Lower leg skin (tissue), 4 donors: ENCODE data around the gene GPT2. TPM values are rescaled to one million over a fixed set of nuclear protein-coding genes. Genes with fewer than 3 reads are reported as not detected.
A peak's percentile ranks its signal among the peaks of the same experiment; 100 is the strongest.

Experiments used
- DNase-seq, 2 donors: peaks; one replicate each; pipeline ENCODE4 v3.0.0-alpha.2; 2019; ENCODE audit warnings: low spot score in 2 of 2
- H3K4me3 ChIP-seq: fragments of 200-600 bp; sonication (generic); 2 replicates; pipeline ENCODE4 v1.5.1; 2017; ENCODE audit warnings: mild to moderate bottlenecking, low read depth; ENCODE audit not compliant: poor library complexity, severe bottlenecking
- POLR2A ChIP-seq, 2 donors: fragments of 450-650 bp; IDR thresholded peaks; one replicate each; pipeline ENCODE4 v1.6.1; 2016 to 2017; ENCODE audit warnings: antibody characterized with exemption in 2 of 2, mild to moderate bottlenecking in 1 of 2, moderate library complexity in 1 of 2
- WGBS, 2 donors: methylation state at CpG; one replicate each; pipeline ENCODE4 v1.1.5; 2018; 5-methylcytosine and 5-hydroxymethylcytosine counted together
- intact Hi-C: fragments of 100-400 bp; cut with DNase I; formaldehyde crosslinking; loops from one replicate; pipeline ENCODE4 v1.15.0; 2023; ENCODE audit warnings: low total_unique reads
- total RNA-seq, 4 donors: library from RNA; depleted of rRNA; stranded (reverse); fragments of >200 nt; gene quantifications; one replicate each; pipeline ENCODE4 v1.1.0, GENCODE V29; 2016
- TF ChIP-seq, protein P1 (sequence below), 3 donors: fragments of 450-650 bp; IDR thresholded peaks; one replicate each; pipeline ENCODE4 v1.5.1; 2016; ENCODE audit warnings: antibody characterized with exemption in 3 of 3, mild to moderate bottlenecking in 3 of 3, moderate library complexity in 2 of 3

The GPT2 gene
- total RNA-seq, 4 donors from 2014 or later: 69.8 to 106 (median 83.1) TPM

DNA sequence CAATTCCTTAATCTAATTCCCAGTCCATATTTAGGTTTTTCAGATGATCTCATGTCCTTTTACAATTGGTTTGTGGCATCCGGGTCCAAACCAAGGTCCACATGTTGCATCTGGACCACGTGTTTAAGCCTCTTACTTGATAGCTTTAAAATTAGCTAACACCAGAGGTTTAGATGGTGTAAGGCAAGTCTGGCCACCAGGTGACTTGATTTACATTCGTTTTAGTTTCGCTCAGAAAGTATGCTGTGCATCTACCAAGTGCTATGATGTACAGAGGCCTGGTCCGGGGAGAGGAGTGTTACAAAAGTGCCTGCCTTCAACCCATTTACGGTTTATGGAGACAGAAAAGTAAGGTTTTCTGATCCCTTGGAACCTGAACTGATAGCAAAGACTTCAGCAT is 90.2 kb downstream of the GPT2 start:
- peak in 1 of 2 donors; percentile 68 for DNase-seq
- H3K4me3 ChIP-seq: no peak overlapping the region
- TF ChIP-seq, protein P1, sequence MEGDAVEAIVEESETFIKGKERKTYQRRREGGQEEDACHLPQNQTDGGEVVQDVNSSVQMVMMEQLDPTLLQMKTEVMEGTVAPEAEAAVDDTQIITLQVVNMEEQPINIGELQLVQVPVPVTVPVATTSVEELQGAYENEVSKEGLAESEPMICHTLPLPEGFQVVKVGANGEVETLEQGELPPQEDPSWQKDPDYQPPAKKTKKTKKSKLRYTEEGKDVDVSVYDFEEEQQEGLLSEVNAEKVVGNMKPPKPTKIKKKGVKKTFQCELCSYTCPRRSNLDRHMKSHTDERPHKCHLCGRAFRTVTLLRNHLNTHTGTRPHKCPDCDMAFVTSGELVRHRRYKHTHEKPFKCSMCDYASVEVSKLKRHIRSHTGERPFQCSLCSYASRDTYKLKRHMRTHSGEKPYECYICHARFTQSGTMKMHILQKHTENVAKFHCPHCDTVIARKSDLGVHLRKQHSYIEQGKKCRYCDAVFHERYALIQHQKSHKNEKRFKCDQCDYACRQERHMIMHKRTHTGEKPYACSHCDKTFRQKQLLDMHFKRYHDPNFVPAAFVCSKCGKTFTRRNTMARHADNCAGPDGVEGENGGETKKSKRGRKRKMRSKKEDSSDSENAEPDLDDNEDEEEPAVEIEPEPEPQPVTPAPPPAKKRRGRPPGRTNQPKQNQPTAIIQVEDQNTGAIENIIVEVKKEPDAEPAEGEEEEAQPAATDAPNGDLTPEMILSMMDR (IDR thresholded peaks at IDR 0.05): no peak
- TF ChIP-seq POLR2A (IDR thresholded peaks at IDR 0.05): no peak
- intact Hi-C loops: no loop called here
- WGBS, 2 donors: 67 to 68% methylated on average over 6 of the region's 6 CpGs

DNA sequence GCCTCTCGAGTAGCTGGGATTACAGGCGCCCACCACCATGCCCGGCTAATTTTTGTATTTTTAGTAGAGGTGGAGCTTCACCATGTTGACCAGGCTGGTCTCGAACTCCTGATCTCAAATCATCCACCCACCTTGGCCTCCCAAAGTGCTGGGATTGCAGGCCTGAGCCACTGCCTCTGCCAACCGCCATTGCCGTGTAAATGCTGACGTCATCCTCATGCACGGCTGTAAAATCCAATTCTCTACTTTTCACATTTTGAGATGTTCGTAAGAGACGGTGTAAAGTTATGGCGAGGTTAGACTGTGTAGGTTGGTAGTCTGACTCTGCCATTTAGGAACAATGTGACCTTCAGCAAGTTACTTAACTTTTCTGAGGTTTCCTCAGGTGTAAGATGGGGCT is 91.0 kb downstream of the GPT2 start:
- intact Hi-C loops: no loop called here
- TF ChIP-seq, protein P1 (IDR thresholded peaks at IDR 0.05): no peak
- no peak for TF ChIP-seq POLR2A (IDR thresholded peaks at IDR 0.05)
- WGBS, 2 donors: 94 to 95% methylated on average over 11 of the region's 11 CpGs
- no peak for DNase-seq
- H3K4me3 ChIP-seq: no peak overlapping the region

DNA sequence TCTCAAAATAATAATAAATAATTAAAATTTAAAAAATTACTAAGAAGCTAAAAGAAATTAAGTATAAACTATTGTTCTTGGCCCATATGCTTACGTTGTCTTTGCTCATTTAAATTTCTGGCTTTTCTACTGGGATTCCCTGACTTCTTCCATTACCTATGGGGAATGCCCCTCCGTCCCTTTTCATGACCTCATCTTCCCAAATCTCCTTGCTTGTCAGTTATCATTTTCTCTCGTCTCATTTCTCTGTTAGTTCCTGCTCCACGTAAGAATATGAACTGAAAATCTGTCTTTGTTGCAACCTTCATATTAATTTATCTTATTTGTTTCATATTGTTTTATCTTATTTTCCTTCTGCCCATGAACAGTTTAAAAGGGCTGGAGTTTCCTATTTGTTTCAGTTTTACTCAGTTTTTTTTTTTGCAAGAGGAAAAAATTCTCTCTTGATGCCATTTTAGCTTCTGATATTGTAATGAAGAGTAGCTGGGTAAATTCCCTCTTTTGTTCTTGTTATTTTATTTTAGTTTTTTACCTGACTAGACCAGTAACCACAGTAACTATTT is 91.8 kb downstream of the GPT2 start:
- TF ChIP-seq, protein P1 (IDR thresholded peaks at IDR 0.05): no peak
- TF ChIP-seq POLR2A (IDR thresholded peaks at IDR 0.05): no peak
- no peak for DNase-seq
- WGBS, 2 donors: 82 to 86% methylated on average over 4 of the region's 4 CpGs
- intact Hi-C loops: no loop called here
- no peak overlapping the region for H3K4me3 ChIP-seq

DNA sequence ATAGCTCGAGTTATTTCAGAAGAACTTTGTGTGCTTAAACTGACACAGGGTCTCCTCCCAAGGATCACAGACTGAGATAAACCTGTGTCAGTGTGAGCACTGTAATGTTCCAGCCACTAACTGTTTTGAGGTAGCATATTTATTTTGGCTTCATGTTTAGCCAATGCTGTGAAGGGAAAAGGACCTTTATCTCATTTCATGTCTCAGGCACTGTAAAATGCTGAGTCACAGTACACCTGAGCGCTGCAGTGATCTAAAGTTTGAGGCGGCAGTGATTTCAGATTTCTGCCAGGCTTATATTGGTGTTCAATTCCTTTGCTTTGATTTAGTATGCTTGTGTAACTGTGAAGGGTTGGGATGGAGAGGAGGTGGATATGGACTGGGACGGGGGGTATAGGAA is 92.4 kb downstream of the GPT2 start:
- TF ChIP-seq POLR2A (IDR thresholded peaks at IDR 0.05): no peak
- TF ChIP-seq, protein P1 (IDR thresholded peaks at IDR 0.05): no peak
- no peak for DNase-seq
- intact Hi-C loops: no loop called here
- 63% methylated on average over 4 of the region's 4 CpGs for WGBS, 2 donors
- no peak overlapping the region for H3K4me3 ChIP-seq

Other genes with a start within 250 kb of the GPT2 start
- gene VPS35, start 195.2 kb upstream of the GPT2 start, total RNA-seq: 10 to 100 TPM; 37.2 to 77.0 (median 64.4) TPM
- gene ORC6, start 194.7 kb upstream of the GPT2 start, total RNA-seq: 1 to 10 TPM in 2 of 4 donors, under 1 TPM in 1, not detected in 1; 0.49 to 1.5 (median 1.2) TPM
- gene MYLK3, start 136.0 kb upstream of the GPT2 start, total RNA-seq: under 1 TPM in 3 of 4 donors, not detected in 1; 0.11 to 0.86 (median 0.19) TPM
- 10 to 100 TPM in 1 of 4 donors, 1 to 10 TPM in 3; 5.5 to 14.9 (median 7.9) TPM for gene C16orf87, start 53.2 kb upstream of the GPT2 start, total RNA-seq
- 10 to 100 TPM; 49.9 to 57.6 (median 52.1) TPM for gene DNAJA2, start 89.3 kb downstream of the GPT2 start, total RNA-seq